ENCODE data around the gene DAW1.

Gene DAW1

GRCh38 chr2:227870710-227871374 is 589 bp upstream of the DAW1 start:
- peak; percentile 10 to 14 for ATAC-seq (replicated peaks)
- no peak overlapping the region for H3K4me3 Mint-ChIP-seq
- no peak for DNase-seq
- H3K36me3 Mint-ChIP-seq, result no peaks in the 10 kb centered on the region
- H3K27ac Mint-ChIP-seq, result no peak overlapping the region
- H3K9me3 Mint-ChIP-seq, result peaks cover 2 to 4% of the 10 kb centered on the region in 2 donors
- H3K4me1 Mint-ChIP-seq, result no peaks in the 10 kb centered on the region
- H3K27me3 Mint-ChIP-seq, result peaks cover 37 to 45% of the 10 kb centered on the region in 2 donors

- Mint-ChIP-seq H3K27me3 (peaks cover 33 to 45% of the 10 kb centered on the region in 2 donors), H3K4me1 (no peaks in the 10 kb centered on the region), H3K27ac (no peak overlapping the region), H3K36me3 (no peaks in the 10 kb centered on the region), H3K9me3 (peaks cover 2 to 4% of the 10 kb centered on the region in 2 donors), H3K4me3 (no peak overlapping the region)
- ATAC-seq (replicated peaks), result no peak
- no peak for DNase-seq
These were observed 1.2 kb downstream of the DAW1 start for GRCh38 chr2:227872676-227873075.

- Mint-ChIP-seq H3K4me1 (no peaks in the 10 kb centered on the region), H3K27ac (no peak overlapping the region), H3K9me3 (peaks cover 2 to 4% of the 10 kb centered on the region in 2 donors), H3K4me3 (no peak overlapping the region), H3K27me3 (peaks cover 27 to 28% of the 10 kb centered on the region in 2 donors), H3K36me3 (no peaks in the 10 kb centered on the region)
- no peak for ATAC-seq (replicated peaks)
- no peak for DNase-seq
These were observed 4.9 kb downstream of the DAW1 start for GRCh38 chr2:227876300-227876801.

GRCh38 chr2:227877421-227878310 is 6.2 kb downstream of the DAW1 start:
- peaks cover 25% of the 10 kb centered on the region in 2 donors for H3K27me3 Mint-ChIP-seq
- peaks cover 0 to under 1% of the 10 kb centered on the region in 2 donors for H3K4me1 Mint-ChIP-seq
- ATAC-seq (replicated peaks) (no peak), DNase-seq (no peak)
- no peak overlapping the region for H3K4me3 Mint-ChIP-seq
- no peak overlapping the region for H3K27ac Mint-ChIP-seq
- H3K9me3 Mint-ChIP-seq, result peaks cover 2 to 4% of the 10 kb centered on the region in 2 donors
- no peaks in the 10 kb centered on the region for H3K36me3 Mint-ChIP-seq

GRCh38 chr2:227880460-227880859 is 9.0 kb downstream of the DAW1 start:
- no peak overlapping the region for H3K4me3 Mint-ChIP-seq
- H3K4me1 Mint-ChIP-seq, result peaks cover 0 to 2% of the 10 kb centered on the region in 2 donors
- H3K27ac Mint-ChIP-seq, result no peak overlapping the region
- ATAC-seq (replicated peaks) (no peak), DNase-seq (no peak)
- H3K27me3 Mint-ChIP-seq, result peaks cover 6 to 9% of the 10 kb centered on the region in 2 donors
- H3K36me3 Mint-ChIP-seq, result no peaks in the 10 kb centered on the region
- H3K9me3 Mint-ChIP-seq, result no peaks in the 10 kb centered on the region

- H3K27me3 Mint-ChIP-seq, result peaks cover 3 to 6% of the 10 kb centered on the region in 2 donors
- no peaks in the 10 kb centered on the region for H3K9me3 Mint-ChIP-seq
- ATAC-seq (replicated peaks), result no peak
- no peak for DNase-seq
- no peak overlapping the region for H3K27ac Mint-ChIP-seq
- peaks cover 0 to 2% of the 10 kb centered on the region in 2 donors for H3K4me1 Mint-ChIP-seq
- no peak overlapping the region for H3K4me3 Mint-ChIP-seq
- no peaks in the 10 kb centered on the region for H3K36me3 Mint-ChIP-seq
These were observed 10.6 kb downstream of the DAW1 start for GRCh38 chr2:227881866-227882517.

GRCh38 chr2:227884511-227884947 is 13.1 kb downstream of the DAW1 start:
- Mint-ChIP-seq H3K4me1 (peaks cover 0 to 2% of the 10 kb centered on the region in 2 donors), H3K27ac (no peak overlapping the region), H3K27me3 (peaks cover 3 to 6% of the 10 kb centered on the region in 2 donors), H3K36me3 (no peaks in the 10 kb centered on the region), H3K4me3 (no peak overlapping the region), H3K9me3 (no peaks in the 10 kb centered on the region)
- ATAC-seq (replicated peaks) (peak; percentile 81 to 83), DNase-seq (peak; percentile 35)

- ATAC-seq (replicated peaks), result no peak
- Mint-ChIP-seq H3K4me3 (no peak overlapping the region), H3K27me3 (peaks cover 0 to 6% of the 10 kb centered on the region in 2 donors), H3K9me3 (no peaks in the 10 kb centered on the region), H3K4me1 (peaks cover 0 to 2% of the 10 kb centered on the region in 2 donors), H3K36me3 (no peaks in the 10 kb centered on the region), H3K27ac (no peak overlapping the region)
- DNase-seq, result no peak
These were observed 14.7 kb downstream of the DAW1 start for GRCh38 chr2:227886149-227886548.

GRCh38 chr2:227888289-227888688 is 16.9 kb downstream of the DAW1 start:
- Mint-ChIP-seq H3K27me3 (peaks cover 0 to 6% of the 10 kb centered on the region in 2 donors), H3K4me1 (no peaks in the 10 kb centered on the region), H3K27ac (no peak overlapping the region), H3K9me3 (no peaks in the 10 kb centered on the region), H3K36me3 (no peaks in the 10 kb centered on the region), H3K4me3 (no peak overlapping the region)
- no peak for ATAC-seq (replicated peaks)
- DNase-seq, result no peak

GRCh38 chr2:227889336-227889735 is 17.9 kb downstream of the DAW1 start:
- Mint-ChIP-seq H3K9me3 (no peaks in the 10 kb centered on the region), H3K36me3 (no peaks in the 10 kb centered on the region), H3K4me1 (no peaks in the 10 kb centered on the region), H3K27ac (no peak overlapping the region), H3K27me3 (peaks cover 0 to 4% of the 10 kb centered on the region in 2 donors), H3K4me3 (no peak overlapping the region)
- ATAC-seq (replicated peaks), result no peak
- DNase-seq, result no peak

- DNase-seq (no peak), ATAC-seq (replicated peaks) (peak; percentile 66 to 71)
- Mint-ChIP-seq H3K27me3 (peaks cover 5 to 6% of the 10 kb centered on the region in 2 donors), H3K4me1 (no peaks in the 10 kb centered on the region), H3K9me3 (peaks cover 0 to 3% of the 10 kb centered on the region in 2 donors), H3K4me3 (no peak overlapping the region), H3K36me3 (no peaks in the 10 kb centered on the region), H3K27ac (no peak overlapping the region)
These were observed 19.2 kb downstream of the DAW1 start for GRCh38 chr2:227890495-227891079.

- peaks cover 6 to 10% of the 10 kb centered on the region in 2 donors for H3K27me3 Mint-ChIP-seq
- no peaks in the 10 kb centered on the region for H3K4me1 Mint-ChIP-seq
- H3K27ac Mint-ChIP-seq, result no peak overlapping the region
These were observed 20.2 kb downstream of the DAW1 start for GRCh38 chr2:227891673-227892072.

GRCh38 chr2:227903381-227903780 is 31.9 kb downstream of the DAW1 start:
- Mint-ChIP-seq H3K27ac (no peak overlapping the region), H3K36me3 (no peaks in the 10 kb centered on the region), H3K4me3 (no peak overlapping the region), H3K4me1 (no peaks in the 10 kb centered on the region), H3K27me3 (no peaks in the 10 kb centered on the region), H3K9me3 (peaks cover 0 to 2% of the 10 kb centered on the region in 2 donors)
- DNase-seq (no peak), ATAC-seq (replicated peaks) (no peak)

More at GRCh38 chr2:227891673-227892072, 20.2 kb downstream of the DAW1 start:
- no peak for ATAC-seq (replicated peaks)
- DNase-seq, result no peak
- Mint-ChIP-seq H3K9me3 (peaks cover 0 to 3% of the 10 kb centered on the region in 2 donors), H3K4me3 (no peak overlapping the region), H3K36me3 (no peaks in the 10 kb centered on the region)

GRCh38 chr2:227906991-227907390 is 35.6 kb downstream of the DAW1 start:
- ATAC-seq (replicated peaks) (no peak), DNase-seq (no peak)
- Mint-ChIP-seq H3K4me1 (no peaks in the 10 kb centered on the region), H3K27ac (no peak overlapping the region), H3K9me3 (peaks cover 0 to 2% of the 10 kb centered on the region in 2 donors), H3K27me3 (no peaks in the 10 kb centered on the region), H3K36me3 (no peaks in the 10 kb centered on the region), H3K4me3 (no peak overlapping the region)

Data from stimulated activated naive B cell treated with anti-CD40 and anti-IgM and Interleukin-4, amounts not matched to agents 10 μg/mL and 1 μg/mL and 100 μg/mL, for 72 hours (primary cell).